HEK293 (cell line): ENCODE data around the gene RCL1.

Experiments used
- CTCF ChIA-PET: fragments of 350-600 bp; formaldehyde crosslinking; extraction: SDS; loops from one replicate; lab custom pipeline; 2021; ENCODE audit warnings: antibody characterized with exemption; lab: Yijun Ruan, JAX
- POLR2A ChIA-PET: fragments of 300-600 bp; formaldehyde crosslinking; extraction: SDS; loops from one replicate; lab custom pipeline; 2020; ENCODE audit warnings: antibody characterized with exemption, inconsistent platforms; lab: Yijun Ruan, JAX
- H3K27ac ChIP-seq: fragments of 200-500 bp; sonication (Bioruptor generic); 2 replicates; pipeline ENCODE4 v1.5.1; 2014; ENCODE audit warnings: low read depth, low read length, control low read depth, inconsistent platforms; ENCODE audit errors: extremely low read depth
- H3K36me3 ChIP-seq, 2 experiments: fragments of 200-500 bp in 1 of 2; sonication (Bioruptor generic) in 1 of 2; 1 replicate in 1 of 2; 2 replicates in 1 of 2; pipeline ENCODE4 v1.5.1; 2014 to 2017; ENCODE audit warnings: inconsistent platforms in 2 of 2, low read length in 2 of 2; ENCODE audit not compliant: control insufficient read depth in 2 of 2, insufficient read depth in 1 of 2
- H3K4me1 ChIP-seq: fragments of 200-500 bp; sonication (Bioruptor generic); 2 replicates; pipeline ENCODE4 v1.5.1; 2014; ENCODE audit warnings: mild to moderate bottlenecking, low read length, inconsistent platforms; ENCODE audit not compliant: control insufficient read depth, insufficient read depth
- H3K4me3 ChIP-seq: 2 replicates; pipeline ENCODE4 v1.5.1; 2011; ENCODE audit warnings: low read depth, mild to moderate bottlenecking, control low read depth, low read length, moderate library complexity
- H3K9me3 ChIP-seq: fragments of 200-500 bp; sonication (Bioruptor generic); 2 replicates; pipeline ENCODE4 v1.5.1; 2014; ENCODE audit warnings: low read depth, low read length, inconsistent platforms; ENCODE audit not compliant: control insufficient read depth, insufficient read depth
- KLF17 ChIP-seq: fragments of 450-650 bp; formaldehyde crosslinking; IDR thresholded peaks from 2 replicates; pipeline ENCODE4 v1.5.1; 2016; ENCODE audit warnings: missing biosample characterization, missing genetic modification characterization
- KLF9 ChIP-seq: fragments of 450-650 bp; formaldehyde crosslinking; IDR thresholded peaks from 2 replicates; pipeline ENCODE4 v1.5.1; 2016; ENCODE audit warnings: missing biosample characterization, missing genetic modification characterization, low read depth
- ZBTB10 ChIP-seq: fragments of 450-650 bp; formaldehyde crosslinking; IDR thresholded peaks from 2 replicates; pipeline ENCODE4 v1.5.1; 2016; ENCODE audit warnings: missing biosample characterization, missing genetic modification characterization
- ZBTB44 ChIP-seq: fragments of 450-650 bp; IDR thresholded peaks from 2 replicates; pipeline ENCODE4 v1.5.1; 2018; ENCODE audit warnings: missing biosample characterization, mild to moderate bottlenecking, missing genetic modification characterization
- ZBTB48 ChIP-seq: fragments of 450-650 bp; formaldehyde crosslinking; IDR thresholded peaks from 2 replicates; pipeline ENCODE4 v1.5.1; 2016; ENCODE audit warnings: missing biosample characterization, missing genetic modification characterization
- ZNF18 ChIP-seq: fragments of 450-650 bp; formaldehyde crosslinking; IDR thresholded peaks from 2 replicates; pipeline ENCODE4 v1.5.1; 2016; ENCODE audit warnings: missing biosample characterization, missing genetic modification characterization
- ZNF23 ChIP-seq: fragments of 450-650 bp; formaldehyde crosslinking; IDR thresholded peaks from 2 replicates; pipeline ENCODE4 v1.5.1; 2016; ENCODE audit warnings: missing biosample characterization, missing genetic modification characterization, borderline replicate concordance
- ZNF24 ChIP-seq: fragments of 450-650 bp; formaldehyde crosslinking; IDR thresholded peaks from 2 replicates; pipeline ENCODE4 v1.5.1; 2016; ENCODE audit warnings: missing biosample characterization, missing genetic modification characterization
- ZNF324 ChIP-seq: fragments of 450-650 bp; formaldehyde crosslinking; IDR thresholded peaks from 2 replicates; pipeline ENCODE4 v1.5.1; 2016; ENCODE audit warnings: missing biosample characterization, missing genetic modification characterization
- ZNF335 ChIP-seq: fragments of 450-650 bp; formaldehyde crosslinking; conservative IDR thresholded peaks from 2 replicates; pipeline ENCODE4 v1.5.1; 2016; ENCODE audit warnings: missing biosample characterization, missing genetic modification characterization
- ZNF501 ChIP-seq: fragments of 450-650 bp; formaldehyde crosslinking; IDR thresholded peaks from 2 replicates; pipeline ENCODE4 v1.5.1; 2016; ENCODE audit warnings: missing biosample characterization, missing genetic modification characterization
- ZNF600 ChIP-seq: fragments of 450-650 bp; formaldehyde crosslinking; IDR thresholded peaks from 2 replicates; pipeline ENCODE4 v1.5.1; 2016; ENCODE audit warnings: missing biosample characterization, missing genetic modification characterization
- ZNF629 ChIP-seq: fragments of 450-650 bp; formaldehyde crosslinking; IDR thresholded peaks from 2 replicates; pipeline ENCODE4 v1.5.1; 2017; ENCODE audit warnings: missing biosample characterization, missing genetic modification characterization
- ZNF692 ChIP-seq: fragments of 450-650 bp; formaldehyde crosslinking; IDR thresholded peaks from 2 replicates; pipeline ENCODE4 v1.5.1; 2016; ENCODE audit warnings: missing biosample characterization, missing genetic modification characterization
- ZXDB ChIP-seq: fragments of 450-650 bp; formaldehyde crosslinking; IDR thresholded peaks from 2 replicates; pipeline ENCODE4 v1.5.1; 2016; ENCODE audit warnings: missing biosample characterization, missing genetic modification characterization

The RCL1 gene

GRCh38 chr9:4792054-4792571, 631 bp upstream of the RCL1 start:
- peak overlapping the region; percentile 53 for H3K4me3 ChIP-seq
- no peaks in the 10 kb centered on the region for H3K4me1 ChIP-seq
- H3K9me3 ChIP-seq: no peaks in the 10 kb centered on the region
- H3K36me3 ChIP-seq: no peaks in the 10 kb centered on the region
- TF ChIP-seq KLF17 (tag by site-specific recombination): 0 out of 2 replicates have a peak, but pooled peaks have one; percentile 28
- TF ChIP-seq ZNF24: 0 out of 2 replicates have a peak, but pooled peaks have one; percentile 18
- TF ChIP-seq KLF9 (tag by site-specific recombination): 0 out of 2 replicates have a peak, but pooled peaks have one; percentile 5
- TF ChIP-seq ZXDB (tag by site-specific recombination): no peak; the same call in 1 of the 2 replicates
- peak; percentile 48 for TF ChIP-seq ZNF501 (tag by site-specific recombination)
- 0 out of 2 replicates have a peak, but pooled peaks have one; percentile 8 for TF ChIP-seq ZNF629 (tag by site-specific recombination)
- TF ChIP-seq ZNF335 (tag by site-specific recombination): peak; percentile 94
- TF ChIP-seq ZNF18: no peak
- TF ChIP-seq ZNF324 (tag by site-specific recombination): 0 out of 2 replicates have a peak, but pooled peaks have one; percentile 28
- no peak for TF ChIP-seq ZNF23 (tag by site-specific recombination)
- TF ChIP-seq ZBTB48 (tag by site-specific recombination): peak; percentile 82
- TF ChIP-seq ZBTB44 (tag by site-specific recombination): peak; percentile 18; the same call in 1 of the 2 replicates
- 0 out of 2 replicates have a peak, but pooled peaks have one; percentile 30 for TF ChIP-seq ZNF692 (tag by site-specific recombination)
- peak; percentile 49 for TF ChIP-seq ZNF600
- peak; percentile 77; the same call in 1 of the 2 replicates for TF ChIP-seq ZBTB10 (tag by site-specific recombination)
- ChIA-PET POLR2A (interaction anchor here (0.5 to 1.8 kb wide), 13 partner anchors 12 to 1216 kb away, joined by 3 to 11 read pairs (median 3); partner anchors contain the start of genes AK3, JAK2 and PLGRKT), CTCF (interaction anchor here (2.3 kb wide), 1 partner anchor 30 kb away, joined by 11 read pairs; no protein-coding TSS in a partner anchor)
- peak overlapping the region; percentile 3; the same call in 1 of the 2 replicates for H3K27ac ChIP-seq
